ENCODE measurements around the gene TRIM10.

TRIM10 gene

DNA sequence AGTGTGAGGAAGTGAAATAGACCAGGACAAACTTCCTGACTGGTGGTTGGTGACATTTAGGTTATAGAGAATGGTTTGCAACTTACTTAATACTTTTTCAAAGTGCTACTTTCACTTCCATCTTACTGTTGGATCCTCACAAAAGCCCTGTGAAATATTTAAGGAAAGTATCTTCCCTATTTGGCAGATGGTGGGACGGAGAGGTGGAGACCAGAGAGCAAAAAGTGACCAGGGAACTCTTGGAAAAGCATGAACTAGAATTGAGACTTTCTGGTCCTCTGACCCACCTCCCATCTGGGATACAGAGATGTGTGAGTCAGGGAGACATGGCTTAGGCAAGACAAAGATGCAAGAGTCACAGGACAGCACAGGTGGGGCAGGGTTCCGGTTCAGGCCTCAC lies 3.0 kb downstream of the TRIM10 start:
- Histone ChIP-seq H3K9me3 (ENCODE audit: severe bottlenecking) (no peaks in the 10 kb centered on the region), H3K27me3 (ENCODE audit: insufficient read depth, poor library complexity, severe bottlenecking) (no peaks in the 10 kb centered on the region), H3K4me1 (ENCODE audit: insufficient read depth, poor library complexity, severe bottlenecking) (peaks cover 25% of the 10 kb centered on the region), H3K27ac (ENCODE audit: poor library complexity, severe bottlenecking) (no peak overlapping the region), H3K4me3 (ENCODE audit: severe bottlenecking) (no peak overlapping the region), H3K36me3 (ENCODE audit: low read depth) (no peaks in the 10 kb centered on the region)
- DNase-seq (ENCODE audit: low spot score) (no peak), ATAC-seq (ENCODE audit: low read depth) (no peak)
- TF ChIP-seq, protein P1, sequence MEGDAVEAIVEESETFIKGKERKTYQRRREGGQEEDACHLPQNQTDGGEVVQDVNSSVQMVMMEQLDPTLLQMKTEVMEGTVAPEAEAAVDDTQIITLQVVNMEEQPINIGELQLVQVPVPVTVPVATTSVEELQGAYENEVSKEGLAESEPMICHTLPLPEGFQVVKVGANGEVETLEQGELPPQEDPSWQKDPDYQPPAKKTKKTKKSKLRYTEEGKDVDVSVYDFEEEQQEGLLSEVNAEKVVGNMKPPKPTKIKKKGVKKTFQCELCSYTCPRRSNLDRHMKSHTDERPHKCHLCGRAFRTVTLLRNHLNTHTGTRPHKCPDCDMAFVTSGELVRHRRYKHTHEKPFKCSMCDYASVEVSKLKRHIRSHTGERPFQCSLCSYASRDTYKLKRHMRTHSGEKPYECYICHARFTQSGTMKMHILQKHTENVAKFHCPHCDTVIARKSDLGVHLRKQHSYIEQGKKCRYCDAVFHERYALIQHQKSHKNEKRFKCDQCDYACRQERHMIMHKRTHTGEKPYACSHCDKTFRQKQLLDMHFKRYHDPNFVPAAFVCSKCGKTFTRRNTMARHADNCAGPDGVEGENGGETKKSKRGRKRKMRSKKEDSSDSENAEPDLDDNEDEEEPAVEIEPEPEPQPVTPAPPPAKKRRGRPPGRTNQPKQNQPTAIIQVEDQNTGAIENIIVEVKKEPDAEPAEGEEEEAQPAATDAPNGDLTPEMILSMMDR (IDR thresholded peaks at IDR 0.05; ENCODE audit: poor library complexity, severe bottlenecking) = no peak

DNA sequence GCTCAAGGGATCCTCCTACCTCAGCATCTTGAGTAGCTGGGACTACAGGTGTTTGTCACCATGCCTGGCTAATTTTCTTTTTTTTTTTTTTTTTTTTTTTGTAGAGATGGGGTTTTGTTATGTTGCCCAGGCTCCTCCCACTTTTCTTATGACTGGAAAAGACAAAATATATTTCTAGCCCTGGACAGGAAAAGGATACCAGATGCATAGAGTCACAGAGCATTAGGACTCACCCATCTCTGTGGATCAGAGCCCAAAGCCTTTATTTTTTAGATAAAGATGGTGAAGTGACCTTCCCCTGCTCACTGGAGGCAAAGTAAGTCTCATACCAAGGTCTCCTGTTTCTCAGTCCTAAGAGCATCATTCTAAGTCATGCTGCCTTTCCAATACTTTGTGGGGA lies 3.4 kb downstream of the TRIM10 start:
- TF ChIP-seq, protein P1 (IDR thresholded peaks at IDR 0.05; ENCODE audit: poor library complexity, severe bottlenecking) = no peak
- no peaks in the 10 kb centered on the region for H3K36me3 ChIP-seq (ENCODE audit: low read depth)
- peaks cover 23% of the 10 kb centered on the region for H3K4me1 ChIP-seq (ENCODE audit: insufficient read depth, poor library complexity, severe bottlenecking)
- H3K4me3 ChIP-seq (ENCODE audit: severe bottlenecking) = no peak overlapping the region
- no peak overlapping the region for H3K27ac ChIP-seq (ENCODE audit: poor library complexity, severe bottlenecking)
- DNase-seq (ENCODE audit: low spot score) (no peak), ATAC-seq (ENCODE audit: low read depth) (no peak)
- no peaks in the 10 kb centered on the region for H3K9me3 ChIP-seq (ENCODE audit: severe bottlenecking)
- H3K27me3 ChIP-seq (ENCODE audit: insufficient read depth, poor library complexity, severe bottlenecking) = no peaks in the 10 kb centered on the region

DNA sequence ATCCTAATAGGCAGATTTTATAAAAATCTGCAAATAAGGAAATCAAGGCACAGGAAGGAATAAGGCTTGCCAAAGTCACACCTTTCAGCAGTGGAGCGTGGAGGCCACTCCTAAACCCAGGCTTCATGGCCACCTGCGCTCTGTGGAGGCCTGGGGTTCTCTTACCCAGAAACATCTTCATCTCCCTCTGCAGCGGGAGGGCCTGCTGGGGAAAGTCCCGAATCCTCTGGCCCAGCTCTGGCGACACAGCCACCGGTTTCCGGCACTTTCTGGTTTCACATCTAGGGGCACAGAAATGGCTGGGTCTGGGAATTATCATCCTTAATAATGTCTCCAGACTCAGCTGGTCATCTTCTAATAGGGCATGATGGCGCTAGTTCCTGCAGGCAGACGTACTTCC lies 4.2 kb downstream of the TRIM10 start:
- TF ChIP-seq, protein P1 (IDR thresholded peaks at IDR 0.05; ENCODE audit: poor library complexity, severe bottlenecking) = no peak
- no peak for DNase-seq (ENCODE audit: low spot score)

DNA sequence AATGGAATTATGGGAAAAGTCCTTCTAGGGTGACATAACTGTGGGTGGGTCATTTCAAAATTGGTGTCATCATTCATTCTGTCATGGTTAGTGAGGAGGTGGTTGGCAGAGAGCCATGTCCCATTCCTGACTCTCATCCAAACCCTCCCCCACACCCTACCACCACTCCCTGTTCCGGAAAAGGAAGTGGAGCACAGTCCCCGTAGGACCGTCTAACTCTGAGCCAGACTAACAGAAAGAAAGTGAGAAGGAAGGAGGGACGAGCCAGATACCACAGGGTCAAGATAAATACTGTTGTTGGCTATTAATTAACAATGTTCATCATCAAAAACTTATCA lies 4.8 kb downstream of the TRIM10 start:
- Histone ChIP-seq H3K36me3 (ENCODE audit: low read depth) (no peaks in the 10 kb centered on the region), H3K4me1 (ENCODE audit: insufficient read depth, poor library complexity, severe bottlenecking) (peaks cover 23% of the 10 kb centered on the region), H3K4me3 (ENCODE audit: severe bottlenecking) (no peak overlapping the region), H3K27ac (ENCODE audit: poor library complexity, severe bottlenecking) (peak overlapping the region; percentile 59), H3K9me3 (ENCODE audit: severe bottlenecking) (no peaks in the 10 kb centered on the region), H3K27me3 (ENCODE audit: insufficient read depth, poor library complexity, severe bottlenecking) (no peaks in the 10 kb centered on the region)
- peak; percentile 68 for ATAC-seq (ENCODE audit: low read depth)
- no peak for DNase-seq (ENCODE audit: low spot score)
- TF ChIP-seq, protein P1 (IDR thresholded peaks at IDR 0.05; ENCODE audit: poor library complexity, severe bottlenecking) = no peak

More for the DNA sequence above, 4.2 kb downstream of the TRIM10 start:
- Histone ChIP-seq H3K9me3 (ENCODE audit: severe bottlenecking) (no peaks in the 10 kb centered on the region), H3K4me1 (ENCODE audit: insufficient read depth, poor library complexity, severe bottlenecking) (peaks cover 23% of the 10 kb centered on the region), H3K4me3 (ENCODE audit: severe bottlenecking) (no peak overlapping the region), H3K36me3 (ENCODE audit: low read depth) (no peaks in the 10 kb centered on the region), H3K27me3 (ENCODE audit: insufficient read depth, poor library complexity, severe bottlenecking) (no peaks in the 10 kb centered on the region), H3K27ac (ENCODE audit: poor library complexity, severe bottlenecking) (peak overlapping the region; percentile 59)
- no peak for ATAC-seq (ENCODE audit: low read depth)

DNA sequence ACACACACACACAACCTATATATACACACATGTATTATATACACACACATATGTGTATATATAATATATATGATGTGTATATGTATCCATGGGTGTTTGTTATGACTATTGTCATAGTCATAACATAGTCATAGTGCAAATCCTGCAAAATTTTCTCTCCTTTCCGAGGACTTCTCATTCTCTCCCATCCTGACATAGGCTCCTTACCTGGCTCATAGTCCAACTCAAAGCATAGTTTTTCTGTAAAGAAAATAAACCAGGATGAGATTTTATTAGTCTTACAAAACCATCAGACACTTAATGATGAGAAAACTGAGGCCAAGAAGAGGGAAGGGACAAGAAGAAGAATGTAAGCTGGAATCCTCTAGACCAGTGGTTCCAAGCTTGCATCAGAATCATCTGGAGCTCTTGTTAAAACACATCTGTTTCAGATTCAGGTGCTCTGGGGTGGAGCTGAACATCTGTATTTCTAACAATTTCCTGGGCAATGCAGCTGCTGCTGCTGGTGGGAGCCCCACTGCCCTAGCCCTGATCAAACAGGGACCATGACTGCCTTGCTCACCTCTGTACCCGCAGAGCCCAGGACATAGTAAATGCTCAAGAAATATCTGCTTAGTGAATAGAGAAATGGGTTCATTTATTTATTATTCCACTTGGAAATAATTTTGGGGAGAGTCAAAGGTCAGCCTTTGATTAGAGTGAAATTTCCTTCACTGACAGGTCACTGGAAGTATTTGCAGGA lies 5.3 kb downstream of the TRIM10 start:
- Histone ChIP-seq H3K27ac (ENCODE audit: poor library complexity, severe bottlenecking) (peak overlapping the region; percentile 59), H3K27me3 (ENCODE audit: insufficient read depth, poor library complexity, severe bottlenecking) (no peaks in the 10 kb centered on the region), H3K36me3 (ENCODE audit: low read depth) (no peaks in the 10 kb centered on the region), H3K9me3 (ENCODE audit: severe bottlenecking) (no peaks in the 10 kb centered on the region), H3K4me1 (ENCODE audit: insufficient read depth, poor library complexity, severe bottlenecking) (peaks cover 23% of the 10 kb centered on the region), H3K4me3 (ENCODE audit: severe bottlenecking) (no peak overlapping the region)
- no peak for DNase-seq (ENCODE audit: low spot score)
- TF ChIP-seq, protein P1 (IDR thresholded peaks at IDR 0.05; ENCODE audit: poor library complexity, severe bottlenecking) = no peak
- no peak for ATAC-seq (ENCODE audit: low read depth)

All from RWPE2 (cell line).